ENCODE data around the gene HBG1. TPM values are rescaled to one million over a fixed set of nuclear protein-coding genes. Genes with fewer than 3 reads are reported as not detected.

HBG1 gene
- total RNA-seq, 1 donor from 2014 or later, result not detected

GRCh38 chr11:5245155-5245554, 4.5 kb downstream of the HBG1 start:
- no peak for DNase-seq

- DNase-seq, result no peak
These were observed 5.9 kb downstream of the HBG1 start for GRCh38 chr11:5243816-5244180.

- no peak for DNase-seq
These were observed 6.5 kb downstream of the HBG1 start for GRCh38 chr11:5242933-5243815.

GRCh38 chr11:5242208-5242607, 7.4 kb downstream of the HBG1 start:
- no peak for DNase-seq

- no peak for DNase-seq
These were observed 8.2 kb downstream of the HBG1 start for GRCh38 chr11:5241458-5241857.

- no peak for DNase-seq
These were observed 9.2 kb downstream of the HBG1 start for GRCh38 chr11:5240458-5240857.

GRCh38 chr11:5240056-5240455, 9.6 kb downstream of the HBG1 start:
- DNase-seq, result no peak

GRCh38 chr11:5239046-5239445, 10.6 kb downstream of the HBG1 start:
- no peak for DNase-seq

GRCh38 chr11:5238486-5238885, 11.2 kb downstream of the HBG1 start:
- DNase-seq, result no peak

- no peak for DNase-seq
These were observed 12.2 kb downstream of the HBG1 start for GRCh38 chr11:5237420-5237819.

GRCh38 chr11:5235364-5236095, 14.1 kb downstream of the HBG1 start:
- no peak for DNase-seq

GRCh38 chr11:5234381-5234834, 15.2 kb downstream of the HBG1 start, which contains the start of gene HBD:
Gene HBD (minus strand): TSS chr11:5234483. CDS start chr11:5234433, 50 bp downstream.
- no peak for DNase-seq

- DNase-seq, result no peak
These were observed 16.4 kb downstream of the HBG1 start for GRCh38 chr11:5233307-5233706.

GRCh38 chr11:5232821-5233220, 16.8 kb downstream of the HBG1 start:
- no peak for DNase-seq

GRCh38 chr11:5232176-5232575, 17.5 kb downstream of the HBG1 start:
- DNase-seq, result no peak

GRCh38 chr11:5231111-5231510, 18.5 kb downstream of the HBG1 start:
- DNase-seq, result no peak

GRCh38 chr11:5230266-5230665, 19.4 kb downstream of the HBG1 start:
- DNase-seq, result no peak

GRCh38 chr11:5229796-5230195, 19.9 kb downstream of the HBG1 start:
- DNase-seq, result no peak

- DNase-seq, result no peak
These were observed 20.3 kb downstream of the HBG1 start for GRCh38 chr11:5229356-5229755.

GRCh38 chr11:5228124-5228523, 21.5 kb downstream of the HBG1 start:
- no peak for DNase-seq

GRCh38 chr11:5227681-5228080, 22.0 kb downstream of the HBG1 start:
- no peak for DNase-seq

GRCh38 chr11:5226732-5227310, 22.8 kb downstream of the HBG1 start, which contains the start of gene HBB:
Gene HBB (minus strand): TSS chr11:5227071. CDS start chr11:5227021, 50 bp downstream.
- DNase-seq, result no peak

- DNase-seq, result no peak
These were observed 24.2 kb downstream of the HBG1 start for GRCh38 chr11:5225480-5225871.
